ENCODE data around the gene SUN1.
"Not testable (repeated sequence)": the region's sequence is repeated elsewhere in the genome, so short reads cannot be mapped to it uniquely, and the experiment has no call there.

GRCh38 chr7:847728-848127 lies 15.5 kb downstream of the SUN1 start:
- not testable (repeated sequence) for TF ChIP-seq CTCF, EP300, POLR2A, POLR2AphosphoS5 (IDR thresholded peaks at IDR 0.05)
